Measurements from ENCODE around the gene DHRS7.

DHRS7 gene

GRCh38 chr14:60184146-60184904 is 19.1 kb upstream of the DHRS7 start:
- peak; percentile 74 for DNase-seq

- DNase-seq: peak; percentile 16
Measured at GRCh38 chr14:60183741-60184140, 18.5 kb upstream of the DHRS7 start.

GRCh38 chr14:60183138-60183537 is 17.9 kb upstream of the DHRS7 start:
- no peak for DNase-seq

- no peak for DNase-seq
Measured at GRCh38 chr14:60179431-60179869, 14.3 kb upstream of the DHRS7 start.

- no peak for DNase-seq
Measured at GRCh38 chr14:60178820-60179219, 13.6 kb upstream of the DHRS7 start.

- no peak for DNase-seq
Measured at GRCh38 chr14:60178164-60178563, 13.0 kb upstream of the DHRS7 start.

GRCh38 chr14:60175255-60175902 is 10.2 kb upstream of the DHRS7 start:
- DNase-seq: no peak

GRCh38 chr14:60174352-60175254 is 9.4 kb upstream of the DHRS7 start:
- no peak for DNase-seq

- DNase-seq: no peak
Measured at GRCh38 chr14:60171690-60172089, 6.5 kb upstream of the DHRS7 start.

GRCh38 chr14:60170948-60171347 is 5.8 kb upstream of the DHRS7 start:
- DNase-seq: no peak

- DNase-seq: no peak
Measured at GRCh38 chr14:60169722-60170121, 4.5 kb upstream of the DHRS7 start.

- no peak for DNase-seq
Measured at GRCh38 chr14:60166142-60166541, 944 bp upstream of the DHRS7 start.

- no peak for DNase-seq
Measured at GRCh38 chr14:60165547-60165876, 314 bp upstream of the DHRS7 start.

GRCh38 chr14:60164404-60164711 is 840 bp downstream of the DHRS7 start:
- no peak for DNase-seq

GRCh38 chr14:60163693-60164092 is 1.5 kb downstream of the DHRS7 start:
- peak; percentile 34 for DNase-seq

GRCh38 chr14:60161196-60162107 is 3.7 kb downstream of the DHRS7 start:
- DNase-seq: peak; percentile 63

- DNase-seq: no peak
Measured at GRCh38 chr14:60160422-60160821, 4.8 kb downstream of the DHRS7 start.

- DNase-seq: no peak
Measured at GRCh38 chr14:60154671-60155070, 10.5 kb downstream of the DHRS7 start.

GRCh38 chr14:60153991-60154390 is 11.2 kb downstream of the DHRS7 start:
- DNase-seq: no peak

- peak; percentile 32 for DNase-seq
Measured at GRCh38 chr14:60151715-60152114, 13.5 kb downstream of the DHRS7 start.

GRCh38 chr14:60134702-60135101 is 30.5 kb downstream of the DHRS7 start:
- no peak for DNase-seq

- DNase-seq: no peak
Measured at GRCh38 chr14:60133487-60133886, 31.7 kb downstream of the DHRS7 start.

- DNase-seq: no peak
Measured at GRCh38 chr14:60125918-60126317, 39.3 kb downstream of the DHRS7 start.
